ENCODE results near the gene SPATA4. TPM values are rescaled to one million over a fixed set of nuclear protein-coding genes. Genes with fewer than 3 reads are reported as not detected.

SPATA4 gene
- total and polyA plus RNA-seq, 2 of the 4 experiments (the other 2 are of a cell fraction): under 0.01 to 0.09 TPM

DNA sequence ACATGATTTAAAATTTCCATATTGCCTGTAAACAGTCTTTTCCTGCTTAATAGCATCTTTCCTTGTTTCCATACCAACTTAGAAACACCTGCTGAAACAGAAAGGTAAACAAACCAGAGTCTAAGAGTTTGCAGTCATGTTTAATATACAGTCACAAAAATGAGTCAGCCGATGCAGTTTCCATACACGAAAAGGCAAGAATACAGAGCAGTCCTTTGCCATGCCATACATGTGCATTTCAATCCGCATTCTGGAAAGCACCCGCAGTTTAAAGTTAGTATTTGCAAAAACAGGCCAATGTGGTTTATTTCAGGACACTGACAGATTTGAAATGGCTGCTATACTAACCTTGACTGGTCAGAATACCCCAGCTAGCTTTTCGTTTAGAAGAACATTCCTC, 41.6 kb upstream of the SPATA4 start:
- intact Hi-C loops (cut with micrococcal nuclease) (loop anchor here (5.0 kb wide), 1 partner anchor 40 kb away; the partner anchor contains the start of gene SPATA4), dilution Hi-C loops (cut with HindIII; ENCODE audit: low sequenced_read_pairs, unreplicated experiment) (no loop called here), in situ Hi-C loops (cut with MboI; ENCODE audit: low sequenced_read_pairs) (no loop called here)
- no peaks in the 10 kb centered on the region for H3K27me3 ChIP-seq (ENCODE audit: control insufficient read depth, insufficient read depth, low read length)
- no TSS peak for BruUV-seq (replicated peaks)
- no peak overlapping the region for H3K27ac ChIP-seq (ENCODE audit: insufficient read depth, low read length)
- peak overlapping the region; percentile 54; a peak in 2 of 4 replicates for H4K8ac ChIP-seq (ENCODE audit: low read depth in 2 of 2, low read length in 2 of 2)
- no peaks in the 10 kb centered on the region for H4K20me1 ChIP-seq (ENCODE audit: insufficient read depth, low read length)
- no peak for TF ChIP-seq RAD21 (IDR thresholded peaks at IDR 0.05; ENCODE audit: low read length)
- no peak for TF ChIP-seq POLR2A (IDR thresholded peaks at IDR 0.05; ENCODE audit: low read depth, low read length)
- 0 out of 2 replicates have a peak, but pooled peaks have one; percentile 11 for TF ChIP-seq FOS (IDR thresholded peaks at IDR 0.05; ENCODE audit: low read depth, low read length)
- TF ChIP-seq CHD1 (IDR thresholded peaks at IDR 0.05; ENCODE audit: low read depth, low read length): no peak
- peak overlapping the region; percentile 27; the same call in 1 of the 2 replicates for H2BK20ac ChIP-seq (ENCODE audit: low read depth, low read length)
- H4K91ac ChIP-seq (ENCODE audit: insufficient read depth, low read depth, low read length): no peak overlapping the region
- H3K9me3 ChIP-seq (ENCODE audit: control insufficient read depth, insufficient read depth, low read length): no peaks in the 10 kb centered on the region
- ATAC-seq (ENCODE audit: low read depth) (peak; percentile 55; the same call in 1 of the 2 replicates), DNase-seq (peak; percentile 80)
- peak overlapping the region; percentile 33; the same call in 1 of the 2 replicates for H3K4me2 ChIP-seq (ENCODE audit: low read depth, low read length)
- peaks cover 11% of the 10 kb centered on the region; the same call in 1 of the 2 replicates for H3K4me1 ChIP-seq (ENCODE audit: control insufficient read depth, insufficient read depth, low read length)
- no peak overlapping the region for H3K9ac ChIP-seq (ENCODE audit: low read depth, low read length)
- H2AK5ac ChIP-seq (ENCODE audit: low read depth, low read length): no peak overlapping the region
- H3K9me1 ChIP-seq (ENCODE audit: insufficient read depth, low read length): no peaks in the 10 kb centered on the region
- peak overlapping the region; percentile 17 for H2AK9ac ChIP-seq (replicated peaks; ENCODE audit: low read depth, low read length, poor library complexity)
- CTCF ChIA-PET: no interaction called here
- H2BK5ac ChIP-seq (ENCODE audit: low read depth, low read length, poor library complexity, severe bottlenecking): peak overlapping the region; percentile 69
- POLR2A ChIA-PET (ENCODE audit: unreplicated experiment): no interaction called here
- H2AFZ ChIP-seq (replicated peaks; ENCODE audit: low read length, poor library complexity): no peak overlapping the region
- H3K36me3 ChIP-seq (ENCODE audit: control insufficient read depth, insufficient read depth, low read length): no peaks in the 10 kb centered on the region
- H3K23ac ChIP-seq (ENCODE audit: low read depth, low read length): 0 out of 2 replicates have a peak overlapping the region, but pooled peaks have one; percentile 22
- H2BK120ac ChIP-seq (ENCODE audit: low read depth, low read length): peak overlapping the region; percentile 44
- no peak overlapping the region for H3K14ac ChIP-seq (replicated peaks; ENCODE audit: low read depth, low read length)
- no peak overlapping the region for H3K56ac ChIP-seq (ENCODE audit: extremely low read depth, insufficient read depth, low read length)
- peak overlapping the region; percentile 56; the same call in 1 of the 2 replicates for H4K5ac ChIP-seq (ENCODE audit: low read depth, low read length)
- peak overlapping the region; percentile 82; the same call in 1 of the 2 replicates for H3K18ac ChIP-seq (ENCODE audit: low read depth, low read length)
- H3K79me1 ChIP-seq (ENCODE audit: low read depth in 1 of 2, low read length in 2 of 2): no peaks in the 10 kb centered on the region
- peak overlapping the region; percentile 71; the same call in 1 of the 3 replicates for H2BK15ac ChIP-seq (ENCODE audit: low read depth, low read length)
- WGBS, 2 experiments (ENCODE audit: extremely low coverage in 2 of 2, insufficient read length in 1 of 2): 60% methylated on average over 1 of the region's 5 CpGs; no CpG with 5 or more reads in 1 of the 2 experiments
- H3K4me3 ChIP-seq (ENCODE audit: insufficient read depth, low read depth, low read length): no peak overlapping the region
- peak overlapping the region; percentile 44; the same call in 1 of the 2 replicates for H3K4ac ChIP-seq (ENCODE audit: low read depth, low read length)
